AG09319 (cell line): ENCODE results near the gene LRRC27.
"Not testable (repeated sequence)": the region's sequence is repeated elsewhere in the genome, so short reads cannot be mapped to it uniquely, and the experiment has no call there.

Source experiments
- DNase-seq: peaks from one replicate; pipeline ENCODE4 v3.0.0-alpha.2; 2010; ENCODE audit warnings: low read depth; ENCODE audit errors: extremely low read depth
- TF ChIP-seq, protein P1 (sequence below): IDR thresholded peaks from 2 replicates; pipeline ENCODE4 v1.5.1; 2011; ENCODE audit warnings: low read depth, mild to moderate bottlenecking, inconsistent platforms, low read length, moderate library complexity

LRRC27 gene

DNA sequence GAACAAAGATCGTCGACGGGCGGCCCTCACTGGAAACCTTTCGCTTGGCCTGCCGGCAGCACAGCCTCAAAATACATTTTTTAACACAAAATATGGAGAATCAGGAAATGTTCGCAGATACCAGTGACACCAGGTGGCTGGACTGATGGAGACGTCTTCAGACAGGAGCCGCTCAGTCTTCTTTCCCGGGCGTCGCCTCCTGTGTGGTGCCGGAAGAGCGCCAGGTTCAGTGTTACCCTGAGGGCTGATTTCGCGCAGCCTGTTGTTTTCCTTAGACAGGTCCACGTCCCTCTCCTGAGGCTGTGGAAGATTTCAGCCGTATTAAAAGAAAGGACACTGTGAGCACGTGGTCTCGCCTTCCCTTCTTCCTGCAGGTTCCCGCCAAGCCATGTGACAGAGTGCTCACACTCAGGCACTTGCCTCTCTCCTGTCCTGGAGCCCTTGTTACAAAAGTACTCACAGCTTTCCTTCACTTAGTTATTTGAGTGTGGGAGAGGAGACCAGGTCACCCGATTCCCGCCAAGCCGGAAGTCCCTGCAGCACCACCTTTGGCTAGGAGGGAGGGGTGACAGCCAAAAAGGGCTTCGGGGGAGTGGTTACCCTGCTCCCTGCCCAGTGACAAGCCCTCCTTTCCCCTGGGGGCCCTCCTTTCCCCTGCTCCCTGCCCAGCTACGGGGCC, 43.3 kb downstream of the LRRC27 start:
- TF ChIP-seq, protein P1, sequence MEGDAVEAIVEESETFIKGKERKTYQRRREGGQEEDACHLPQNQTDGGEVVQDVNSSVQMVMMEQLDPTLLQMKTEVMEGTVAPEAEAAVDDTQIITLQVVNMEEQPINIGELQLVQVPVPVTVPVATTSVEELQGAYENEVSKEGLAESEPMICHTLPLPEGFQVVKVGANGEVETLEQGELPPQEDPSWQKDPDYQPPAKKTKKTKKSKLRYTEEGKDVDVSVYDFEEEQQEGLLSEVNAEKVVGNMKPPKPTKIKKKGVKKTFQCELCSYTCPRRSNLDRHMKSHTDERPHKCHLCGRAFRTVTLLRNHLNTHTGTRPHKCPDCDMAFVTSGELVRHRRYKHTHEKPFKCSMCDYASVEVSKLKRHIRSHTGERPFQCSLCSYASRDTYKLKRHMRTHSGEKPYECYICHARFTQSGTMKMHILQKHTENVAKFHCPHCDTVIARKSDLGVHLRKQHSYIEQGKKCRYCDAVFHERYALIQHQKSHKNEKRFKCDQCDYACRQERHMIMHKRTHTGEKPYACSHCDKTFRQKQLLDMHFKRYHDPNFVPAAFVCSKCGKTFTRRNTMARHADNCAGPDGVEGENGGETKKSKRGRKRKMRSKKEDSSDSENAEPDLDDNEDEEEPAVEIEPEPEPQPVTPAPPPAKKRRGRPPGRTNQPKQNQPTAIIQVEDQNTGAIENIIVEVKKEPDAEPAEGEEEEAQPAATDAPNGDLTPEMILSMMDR, result no peak
- no peak for DNase-seq

DNA sequence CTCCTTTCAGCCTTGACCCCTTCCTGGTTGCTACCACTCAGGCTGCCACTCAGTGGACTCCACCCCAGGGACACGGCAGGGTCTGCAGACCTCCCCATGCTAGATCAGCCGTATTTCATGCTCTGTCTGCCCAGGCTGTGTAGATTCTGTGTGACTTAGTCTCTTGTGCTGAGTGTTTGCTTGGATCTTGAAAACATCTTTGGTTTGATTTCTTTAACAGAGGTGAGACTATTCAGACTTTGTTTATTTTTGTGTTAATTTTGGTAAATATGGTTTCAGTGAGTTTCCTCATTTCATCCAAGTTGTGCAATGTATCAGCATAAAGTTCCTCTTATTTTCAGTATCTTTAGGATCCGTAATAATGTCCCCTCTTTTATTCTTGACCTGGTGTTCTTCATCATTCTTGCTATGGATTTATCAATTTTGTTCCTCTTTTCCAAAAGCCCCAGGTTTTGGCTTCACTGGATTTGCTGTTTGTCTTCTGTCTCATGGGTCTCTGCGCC, 43.9 kb downstream of the LRRC27 start:
- TF ChIP-seq, protein P1, result no peak
- DNase-seq, result no peak

DNA sequence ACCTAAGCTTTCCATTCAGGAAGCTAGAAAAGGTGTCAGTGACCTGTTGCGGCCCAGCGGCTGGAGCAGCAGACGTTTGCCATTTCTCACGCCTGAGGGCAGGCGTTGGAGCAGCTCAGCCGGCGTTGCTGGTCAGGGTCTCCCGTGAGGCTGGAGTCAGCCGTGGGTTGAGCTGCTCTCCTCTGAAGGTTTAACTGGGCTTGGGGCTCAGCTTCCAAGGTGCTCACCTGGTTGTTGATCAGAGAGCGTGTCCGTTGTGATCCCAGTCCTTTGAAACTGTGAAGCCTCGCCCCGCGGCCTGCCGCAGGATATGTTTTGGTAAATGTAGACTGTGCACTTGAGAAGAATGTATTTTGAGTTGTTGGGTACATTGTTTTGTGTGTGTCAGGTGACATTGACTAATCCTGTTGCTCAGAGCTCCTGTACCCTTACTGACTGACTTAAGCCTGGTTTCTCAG, 44.4 kb downstream of the LRRC27 start:
- no peak for DNase-seq
- TF ChIP-seq, protein P1, result no peak

DNA sequence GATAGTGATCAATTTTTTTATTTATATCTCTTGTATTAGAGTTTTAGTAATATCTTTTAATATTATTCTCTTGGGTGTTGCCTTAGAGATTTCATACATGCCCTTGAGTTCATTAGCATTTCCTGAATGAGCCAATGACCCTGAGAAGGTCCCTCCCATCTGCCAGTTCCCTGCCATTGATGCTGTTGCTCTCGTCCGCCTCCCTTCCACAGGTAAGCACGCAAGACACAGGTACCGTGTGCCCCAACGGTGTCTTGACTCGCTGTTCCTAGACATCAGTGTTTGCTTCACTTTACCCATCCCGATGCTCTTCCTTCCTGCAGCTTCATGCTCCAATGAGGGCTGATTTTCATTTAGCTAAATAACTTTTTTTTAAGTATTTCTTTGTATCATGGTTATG, 45.3 kb downstream of the LRRC27 start:
- no peak for DNase-seq
- TF ChIP-seq, protein P1, result no peak

DNA sequence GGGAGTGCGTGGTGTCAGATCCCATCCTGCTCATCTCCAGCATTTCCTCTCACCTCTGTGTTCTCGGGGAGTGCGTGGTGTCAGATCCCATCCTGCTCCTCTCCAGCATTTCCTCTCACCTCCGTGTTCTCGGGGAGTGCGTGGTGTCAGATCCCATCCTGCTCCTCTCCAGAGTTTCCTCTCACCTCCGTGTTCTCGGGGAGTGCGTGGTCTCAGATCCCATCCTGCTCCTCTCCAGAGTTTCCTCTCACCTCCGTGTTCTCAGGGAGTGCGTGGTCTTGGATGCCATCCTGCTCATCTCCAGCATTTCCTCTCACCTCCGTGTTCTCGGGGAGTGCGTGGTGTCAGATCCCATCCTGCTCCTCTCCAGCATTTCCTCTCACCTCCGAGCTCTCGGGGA, 47.0 kb downstream of the LRRC27 start:
- DNase-seq, result not testable (repeated sequence)

GRCh38 chr10:132380986-132381385, 49.0 kb downstream of the LRRC27 start:
- DNase-seq, result not testable (repeated sequence)

GRCh38 chr10:132381741-132382140, 49.7 kb downstream of the LRRC27 start:
- DNase-seq, result no peak
- TF ChIP-seq, protein P1, result no peak

- peak; percentile 60 for DNase-seq
- TF ChIP-seq, protein P1, result no peak
Measured at GRCh38 chr10:132382231-132382922, 50.4 kb downstream of the LRRC27 start.
